ENCODE data around the gene CALB2. TPM values are rescaled to one million over a fixed set of nuclear protein-coding genes. Genes with fewer than 3 reads are reported as not detected.
A peak's percentile ranks its signal among the peaks of the same experiment; 100 is the strongest.

Gene CALB2
- total RNA-seq, 2 donors from 2014 or later = 0.99 to 3.1 TPM

DNA sequence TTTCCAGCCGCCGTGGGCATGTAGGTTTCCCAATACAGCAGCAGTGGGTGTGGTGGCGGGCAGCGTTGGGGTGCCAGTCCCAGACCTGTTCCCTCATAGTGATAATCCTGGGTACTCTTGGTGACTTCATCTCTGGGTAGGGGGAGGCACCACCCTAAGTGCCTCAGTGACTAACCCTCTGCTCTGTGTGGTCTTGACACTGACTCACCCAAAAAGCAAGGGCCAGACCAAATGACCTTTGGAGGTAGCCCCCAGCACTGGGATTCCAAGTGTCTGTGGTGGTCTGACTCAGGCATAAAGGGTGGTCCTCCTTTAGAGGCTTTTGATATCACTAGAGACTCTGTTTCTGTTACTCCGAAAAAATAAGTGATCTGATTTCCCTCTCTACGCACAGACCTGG, 908 bp downstream of the CALB2 start:
- H3K36me3 ChIP-seq (replicated peaks in 1 of 2; ENCODE audit: insufficient read depth in 1 of 2, low read depth in 2 of 2) = no peaks in the 10 kb centered on the region
- peaks cover 16% of the 10 kb centered on the region for H3K4me1 ChIP-seq
- ATAC-seq (no peak), DNase-seq (no peak)
- no peaks in the 10 kb centered on the region for H3K9me3 ChIP-seq
- WGBS, 2 donors = 53 to 61% methylated on average over 2 to 6 of the region's 6 CpGs
- H3K27ac ChIP-seq = no peak overlapping the region
- TF ChIP-seq CTCF (IDR thresholded peaks at IDR 0.05) = no peak
- TF ChIP-seq POLR2A (IDR thresholded peaks at IDR 0.05) = no peak
- intact Hi-C loops (cut with DNase I) = no loop called here
- peaks cover 0 to 8% of the 10 kb centered on the region in 2 donors for H3K27me3 ChIP-seq
- no peak overlapping the region for H3K4me3 ChIP-seq

GRCh38 chr16:71360378-71360777, 1.9 kb downstream of the CALB2 start:
- peak in 1 of 4 donors; percentile 21 for DNase-seq
- Histone ChIP-seq H3K27me3 (peaks cover 0 to 8% of the 10 kb centered on the region in 2 donors), H3K36me3 (replicated peaks in 1 of 2; ENCODE audit: insufficient read depth in 1 of 2, low read depth in 2 of 2) (no peaks in the 10 kb centered on the region), H3K9me3 (no peaks in the 10 kb centered on the region), H3K27ac (no peak overlapping the region), H3K4me1 (peaks cover 16% of the 10 kb centered on the region), H3K4me3 (no peak overlapping the region)
- 51 to 54% methylated on average over 2 of the region's 2 CpGs for WGBS, 2 donors
- no peak for TF ChIP-seq CTCF (IDR thresholded peaks at IDR 0.05)
- TF ChIP-seq POLR2A (IDR thresholded peaks at IDR 0.05) = no peak
- ATAC-seq = no peak
- intact Hi-C loops (cut with DNase I) = no loop called here

DNA sequence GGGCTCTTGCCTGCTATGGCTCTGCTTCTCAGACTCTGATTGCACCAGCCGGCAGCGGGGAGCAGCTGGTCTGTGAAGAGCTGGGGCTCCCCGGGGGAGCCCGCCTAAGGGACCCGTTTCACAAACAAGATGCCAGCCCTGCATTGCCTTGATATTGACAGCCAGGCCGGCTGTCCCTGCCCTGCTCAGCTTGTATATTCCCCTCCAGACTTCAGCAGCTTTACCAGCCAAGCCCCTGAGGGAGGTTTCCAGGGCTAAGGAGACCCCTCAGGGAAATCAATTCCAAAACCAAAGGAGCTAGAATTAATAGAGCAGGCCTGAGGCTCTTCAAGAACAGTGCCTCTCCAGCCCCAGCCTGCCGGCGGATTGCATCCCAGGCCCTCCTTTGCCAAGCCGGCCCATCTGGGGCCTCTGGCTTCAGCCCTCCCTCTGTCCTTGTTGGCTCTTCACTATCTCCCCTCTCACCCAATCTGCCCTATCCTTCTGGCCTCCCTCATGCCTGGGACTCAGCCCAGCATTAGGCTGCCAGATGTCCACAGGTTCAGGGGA, 5.7 kb downstream of the CALB2 start:
- H3K4me3 ChIP-seq = no peak overlapping the region
- H3K27me3 ChIP-seq = peaks cover 0 to 3% of the 10 kb centered on the region in 2 donors
- intact Hi-C loops (cut with DNase I) = no loop called here
- ATAC-seq (no peak), DNase-seq (no peak)
- no peaks in the 10 kb centered on the region for H3K9me3 ChIP-seq
- TF ChIP-seq CTCF (IDR thresholded peaks at IDR 0.05) (no peak), POLR2A (IDR thresholded peaks at IDR 0.05) (no peak)
- H3K36me3 ChIP-seq (replicated peaks in 1 of 2; ENCODE audit: insufficient read depth in 1 of 2, low read depth in 2 of 2) = no peaks in the 10 kb centered on the region
- WGBS, 2 donors = 51 to 52% methylated on average over 9 of the region's 9 CpGs
- no peak overlapping the region for H3K27ac ChIP-seq
- no peaks in the 10 kb centered on the region for H3K4me1 ChIP-seq

DNA sequence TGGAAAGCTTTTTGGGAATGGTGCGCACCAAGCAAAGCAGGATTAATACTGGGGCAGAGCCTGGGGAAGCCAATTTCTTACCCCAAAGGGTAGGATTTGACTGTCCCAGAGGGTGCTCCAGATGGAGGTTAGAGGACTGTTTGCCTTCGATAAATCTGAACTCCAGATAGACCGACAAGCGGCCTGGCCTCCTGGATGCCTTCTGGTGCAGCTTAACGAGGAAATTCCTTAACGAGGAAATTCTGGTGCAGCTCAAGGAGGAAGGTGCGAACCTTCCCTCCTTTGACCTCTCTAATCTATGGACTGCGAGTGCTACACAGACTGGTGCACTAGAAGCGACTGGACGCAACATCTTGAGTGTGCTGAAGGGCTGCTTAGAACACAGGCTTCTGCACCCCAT, 6.5 kb downstream of the CALB2 start:
- Histone ChIP-seq H3K27ac (no peak overlapping the region), H3K4me1 (no peaks in the 10 kb centered on the region), H3K36me3 (replicated peaks in 1 of 2; ENCODE audit: insufficient read depth in 1 of 2, low read depth in 2 of 2) (no peaks in the 10 kb centered on the region), H3K27me3 (no peaks in the 10 kb centered on the region), H3K9me3 (no peaks in the 10 kb centered on the region), H3K4me3 (no peak overlapping the region)
- WGBS, 2 donors = 66 to 85% methylated on average over 5 to 10 of the region's 10 CpGs
- DNase-seq (no peak), ATAC-seq (no peak)
- intact Hi-C loops (cut with DNase I) = no loop called here
- TF ChIP-seq CTCF (IDR thresholded peaks at IDR 0.05) (no peak), POLR2A (IDR thresholded peaks at IDR 0.05) (no peak)

DNA sequence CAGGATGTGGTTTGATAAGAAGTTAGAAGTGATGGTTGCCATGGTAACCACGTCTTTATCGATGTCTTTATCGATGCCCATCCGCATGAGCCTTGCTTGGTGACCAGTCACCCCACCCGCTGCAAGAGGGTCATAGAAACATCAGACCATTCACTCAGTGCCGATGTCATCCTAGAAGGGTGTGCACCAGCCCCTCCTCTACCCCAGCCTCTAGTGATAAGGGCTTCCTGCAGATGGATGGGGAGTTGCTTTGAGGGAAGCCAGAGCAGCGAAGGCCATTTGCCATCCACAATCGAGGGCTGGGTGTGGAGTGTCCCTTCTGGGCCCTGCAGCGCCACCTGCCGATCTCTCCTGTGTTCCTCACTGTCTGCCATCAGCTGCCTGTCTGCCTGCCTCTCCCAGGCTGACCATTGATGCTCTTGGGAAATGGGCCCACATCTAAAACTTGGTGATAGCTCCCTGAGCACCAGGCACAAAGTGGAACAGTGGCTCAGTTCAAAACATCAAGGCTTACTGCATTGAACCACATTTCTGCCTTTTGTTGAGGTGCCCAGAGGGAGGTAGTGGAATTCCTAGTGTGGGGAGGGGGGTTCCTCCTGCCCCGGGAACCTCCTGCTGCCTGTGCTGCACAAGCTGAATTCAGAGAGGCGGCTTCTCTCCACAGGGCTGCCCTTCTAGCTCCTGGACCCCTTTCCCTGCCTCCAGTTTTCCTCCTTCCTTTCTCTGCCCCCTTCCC, 8.9 kb downstream of the CALB2 start:
- peak; percentile 33 to 47 (median 40) for DNase-seq
- Histone ChIP-seq H3K27me3 (no peaks in the 10 kb centered on the region), H3K27ac (no peak overlapping the region), H3K4me3 (no peak overlapping the region), H3K4me1 (no peaks in the 10 kb centered on the region), H3K9me3 (no peaks in the 10 kb centered on the region), H3K36me3 (replicated peaks in 1 of 2; ENCODE audit: insufficient read depth in 1 of 2, low read depth in 2 of 2) (no peaks in the 10 kb centered on the region)
- 50 to 57% methylated on average over 10 to 12 of the region's 12 CpGs for WGBS, 2 donors
- peak in 5 of 7 experiments; percentile 23 to 34 (median 30) for TF ChIP-seq CTCF (IDR thresholded peaks at IDR 0.05)
- no peak for TF ChIP-seq POLR2A (IDR thresholded peaks at IDR 0.05)
- intact Hi-C loops (cut with DNase I) = no loop called here
- peak; percentile 33 for ATAC-seq

Measured in body of pancreas (tissue), 4 donors.